Activated CD8-positive, alpha-beta memory T cell treated with anti-CD3 and anti-CD28 coated beads for 1 hour (primary cell): ENCODE data around the gene FAM50A.
"Not testable (repeated sequence)": the region's sequence is repeated elsewhere in the genome, so short reads cannot be mapped to it uniquely, and the experiment has no call there.

Source experiments
- DNase-seq, 2 donors: peaks; one replicate each; pipeline ENCODE4 v3.0.0-alpha.2; 2020; ENCODE audit warnings: low read depth in 1 of 2; ENCODE audit errors: extremely low read depth in 1 of 2

FAM50A gene, protein sequence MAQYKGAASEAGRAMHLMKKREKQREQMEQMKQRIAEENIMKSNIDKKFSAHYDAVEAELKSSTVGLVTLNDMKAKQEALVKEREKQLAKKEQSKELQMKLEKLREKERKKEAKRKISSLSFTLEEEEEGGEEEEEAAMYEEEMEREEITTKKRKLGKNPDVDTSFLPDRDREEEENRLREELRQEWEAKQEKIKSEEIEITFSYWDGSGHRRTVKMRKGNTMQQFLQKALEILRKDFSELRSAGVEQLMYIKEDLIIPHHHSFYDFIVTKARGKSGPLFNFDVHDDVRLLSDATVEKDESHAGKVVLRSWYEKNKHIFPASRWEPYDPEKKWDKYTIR

DNA sequence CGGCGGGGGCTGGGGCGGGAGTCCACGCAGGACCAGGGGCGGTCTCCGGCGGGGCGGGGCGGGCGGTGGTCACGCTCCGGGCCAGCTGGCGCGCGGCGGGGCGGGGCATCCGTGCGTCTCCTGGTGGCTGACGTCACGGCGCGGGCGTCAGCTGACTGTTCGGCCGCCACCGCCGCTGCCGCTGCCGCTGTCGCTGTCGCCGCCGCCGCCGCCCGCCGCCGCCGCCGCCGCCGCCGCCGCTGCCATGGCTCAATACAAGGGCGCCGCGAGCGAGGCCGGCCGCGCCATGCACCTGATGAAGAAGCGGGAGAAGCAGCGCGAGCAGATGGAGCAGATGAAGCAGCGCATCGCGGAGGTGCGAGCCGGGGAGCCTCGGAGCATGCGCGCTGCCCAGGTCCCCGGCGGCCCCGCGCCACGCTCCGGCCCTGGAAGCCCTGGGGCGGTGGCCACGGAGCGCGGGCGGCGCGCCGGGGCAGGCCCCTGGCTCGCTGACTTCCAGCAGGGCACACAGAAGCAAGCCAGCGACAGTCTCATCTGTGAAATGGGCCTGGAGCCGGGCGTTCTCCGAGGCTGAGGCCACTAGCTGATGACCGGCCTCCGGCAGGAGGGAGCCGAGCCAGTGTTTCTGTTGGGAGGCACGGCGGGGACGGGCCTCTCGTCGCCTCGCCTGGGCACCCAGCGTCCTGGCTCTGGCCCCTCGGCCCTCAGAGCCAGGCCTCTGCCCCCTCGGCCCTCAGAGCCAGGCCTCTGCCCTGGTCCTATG lies at the start of gene FAM50A:
TSS of gene FAM50A (plus strand) at position 150 of the 763 bp plus-strand sequence. CDS start at position 245, 95 bp downstream.
- DNase-seq: peak in 1 of 2 donors; percentile 50

DNA sequence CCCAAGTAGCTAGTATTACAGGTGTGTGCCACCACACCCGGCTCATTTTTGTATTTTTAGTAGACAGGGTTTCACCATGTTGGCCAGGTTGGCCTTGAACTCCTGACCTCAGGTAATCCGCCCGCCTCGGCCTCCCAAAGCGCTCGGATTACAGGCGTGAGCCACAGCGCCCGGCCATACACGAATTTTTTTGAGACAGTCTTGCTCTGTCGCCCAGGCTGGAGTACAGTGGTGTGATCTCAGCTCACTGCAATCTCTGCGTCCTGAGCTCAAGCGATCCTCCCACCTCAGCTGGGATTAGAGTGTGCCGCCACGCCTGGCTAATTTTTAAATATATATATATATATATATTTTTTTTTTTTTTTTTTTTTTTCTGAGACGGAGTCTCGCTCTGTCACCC lies 47.6 kb upstream of the FAM50A start:
- not testable (repeated sequence) for DNase-seq

DNA sequence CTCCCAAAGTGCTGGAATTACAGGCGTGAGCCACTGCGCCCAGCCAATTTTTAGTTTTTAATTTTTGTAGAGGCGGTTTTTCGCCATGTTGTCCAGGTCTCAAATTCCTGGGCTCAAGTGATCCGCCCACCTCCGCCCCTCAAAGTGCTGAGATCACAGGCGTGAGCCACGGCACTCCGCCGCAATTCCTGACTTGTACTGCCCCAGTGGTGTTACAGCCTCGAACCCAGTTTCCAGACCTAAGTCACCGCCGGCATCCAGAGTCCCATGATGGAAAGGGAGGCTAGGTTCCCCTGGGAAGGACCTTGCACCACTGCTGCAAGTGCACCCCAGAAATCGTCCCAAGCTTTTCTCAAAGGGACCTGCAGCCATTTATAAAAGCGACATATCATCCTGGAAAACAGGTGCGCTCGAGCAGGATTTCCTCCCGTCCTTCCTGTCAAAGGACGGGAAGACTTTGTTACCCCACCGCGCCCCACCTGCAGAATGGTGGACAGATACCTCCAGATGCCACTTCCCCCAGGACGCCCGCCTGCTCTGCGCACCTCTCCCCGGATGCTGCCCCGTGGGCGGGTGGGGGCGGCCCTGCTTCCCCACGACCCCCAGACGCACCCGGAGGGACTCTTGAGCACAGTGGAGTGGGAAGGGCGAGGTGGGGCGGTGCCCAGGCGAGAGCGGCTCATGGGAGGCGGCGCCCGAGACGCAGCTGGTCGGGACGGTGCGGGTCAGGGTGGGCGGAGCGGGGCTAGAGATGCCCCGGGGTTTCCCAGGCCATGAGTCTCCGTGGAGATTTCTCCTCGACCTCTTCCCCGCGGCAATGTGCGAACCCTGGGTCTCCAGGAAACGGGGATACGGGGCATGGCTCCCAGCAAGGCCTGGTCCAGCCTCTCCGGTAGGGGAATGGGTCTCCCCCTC lies 46.7 kb upstream of the FAM50A start:
- no peak for DNase-seq

DNA sequence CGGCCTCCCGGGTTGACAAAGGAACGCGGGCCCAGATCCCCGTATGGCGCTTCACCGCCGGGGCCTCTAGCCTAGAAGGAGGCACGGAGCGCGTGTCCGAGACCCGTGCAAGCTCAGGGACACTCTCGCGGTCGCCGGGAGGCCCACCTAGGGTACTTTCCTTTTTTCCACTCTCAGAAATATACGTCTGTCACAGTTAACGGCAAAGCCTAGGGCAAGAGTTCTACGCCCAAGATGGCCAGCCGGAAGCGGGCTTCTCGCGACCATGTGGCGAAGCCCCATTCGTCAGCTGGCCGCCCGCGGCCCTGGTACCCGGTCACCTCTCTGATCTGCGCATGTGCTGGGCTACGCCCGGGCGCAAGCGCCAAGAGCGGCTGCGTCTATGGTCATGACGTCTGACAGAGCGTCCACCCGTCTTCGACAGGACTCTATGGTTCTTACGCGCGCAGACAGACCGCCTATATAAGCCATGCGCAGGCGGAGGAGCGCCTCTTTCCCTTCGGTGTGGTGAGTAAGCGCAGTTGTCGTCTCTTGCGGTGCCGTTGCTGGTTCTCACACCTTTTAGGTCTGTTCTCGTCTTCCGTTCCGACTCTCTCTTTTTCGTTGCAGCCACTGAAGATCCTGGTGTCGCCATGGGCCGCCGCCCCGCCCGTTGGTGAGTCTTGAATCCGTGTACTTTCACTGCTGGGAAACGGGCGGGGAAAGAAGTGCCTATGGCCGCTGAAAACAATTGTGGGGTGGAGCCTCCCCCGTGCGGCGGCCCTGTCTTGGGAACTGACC lies 45.9 kb upstream of the FAM50A start, which contains the start of gene RPL10:
TSS of gene RPL10 (plus strand) at position 490 of the 780 bp plus-strand sequence. CDS start at position 633, 143 bp downstream.
- DNase-seq: peak; percentile 69 to 72

DNA sequence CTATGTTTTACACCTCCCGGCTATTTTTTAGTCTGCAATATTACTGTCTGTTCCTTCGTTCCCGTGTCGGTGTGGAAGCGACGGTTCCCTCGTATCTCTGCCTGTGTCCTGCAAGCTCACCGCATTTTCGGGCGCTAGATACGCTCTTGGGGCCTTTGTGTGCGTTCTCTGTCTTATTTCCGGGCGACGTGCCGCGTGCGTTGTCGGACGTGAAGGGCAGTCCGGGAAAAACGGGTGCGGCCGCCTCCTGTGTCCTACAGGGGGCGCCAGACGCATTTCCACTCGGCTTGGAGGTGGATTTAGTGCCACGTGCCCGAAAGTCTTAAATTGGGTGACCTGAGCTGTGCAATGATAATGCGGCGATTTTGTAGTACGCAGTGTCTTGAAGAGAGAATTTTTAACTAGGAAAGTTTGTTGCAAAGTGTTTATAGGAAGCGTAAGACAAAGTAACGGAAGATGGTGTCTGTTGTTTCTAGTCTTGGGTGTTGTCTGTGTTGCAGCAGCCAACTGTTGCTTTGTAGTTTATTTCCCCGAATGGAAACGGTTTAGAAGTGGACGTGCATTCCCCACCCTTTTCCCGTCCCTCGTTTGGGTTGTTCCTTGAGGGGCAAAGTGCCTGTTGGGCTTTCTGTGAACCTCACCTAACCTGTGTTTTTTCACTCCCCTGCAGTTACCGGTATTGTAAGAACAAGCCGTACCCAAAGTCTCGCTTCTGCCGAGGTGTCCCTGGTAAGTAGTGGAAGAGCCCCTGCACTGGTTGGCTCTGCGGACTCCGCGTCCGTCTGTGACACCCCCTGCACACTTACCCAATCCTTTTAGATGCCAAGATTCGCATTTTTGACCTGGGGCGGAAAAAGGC lies 45.0 kb upstream of the FAM50A start:
- peak; percentile 50 to 67 for DNase-seq

DNA sequence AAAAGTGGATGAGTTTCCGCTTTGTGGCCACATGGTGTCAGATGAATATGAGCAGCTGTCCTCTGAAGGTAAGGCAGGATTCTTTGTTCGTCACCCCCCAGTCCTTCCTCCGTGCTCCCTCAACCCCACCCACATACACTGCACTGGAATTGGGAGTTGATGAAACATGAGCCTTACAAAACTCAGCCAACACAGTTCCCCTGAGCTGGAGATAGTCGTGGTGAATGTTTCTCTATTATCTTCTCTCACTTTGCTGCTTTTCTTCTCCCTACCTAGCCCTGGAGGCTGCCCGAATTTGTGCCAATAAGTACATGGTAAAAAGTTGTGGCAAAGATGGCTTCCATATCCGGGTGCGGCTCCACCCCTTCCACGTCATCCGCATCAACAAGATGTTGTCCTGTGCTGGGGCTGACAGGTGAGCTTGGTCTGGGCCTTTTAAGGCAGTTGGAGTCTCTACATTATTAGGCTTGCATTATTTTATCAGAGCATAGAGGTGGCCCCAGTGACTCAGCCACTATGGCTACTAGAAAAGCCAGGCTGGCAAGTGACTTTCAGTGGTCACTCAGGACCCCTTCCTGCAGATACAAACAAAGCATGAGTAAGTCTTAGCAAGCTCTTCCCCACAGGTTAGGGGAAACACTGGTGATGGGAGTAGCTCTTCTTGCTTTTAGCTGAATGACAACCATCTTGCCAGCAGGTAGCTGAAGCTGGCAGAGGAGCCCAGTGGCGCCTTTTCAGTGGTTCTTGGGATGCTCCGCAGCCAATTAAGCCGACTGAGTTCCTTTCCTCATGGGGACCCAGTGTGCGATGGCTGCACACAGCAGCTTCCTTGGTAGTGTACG lies 44.2 kb upstream of the FAM50A start:
- DNase-seq: no peak

DNA sequence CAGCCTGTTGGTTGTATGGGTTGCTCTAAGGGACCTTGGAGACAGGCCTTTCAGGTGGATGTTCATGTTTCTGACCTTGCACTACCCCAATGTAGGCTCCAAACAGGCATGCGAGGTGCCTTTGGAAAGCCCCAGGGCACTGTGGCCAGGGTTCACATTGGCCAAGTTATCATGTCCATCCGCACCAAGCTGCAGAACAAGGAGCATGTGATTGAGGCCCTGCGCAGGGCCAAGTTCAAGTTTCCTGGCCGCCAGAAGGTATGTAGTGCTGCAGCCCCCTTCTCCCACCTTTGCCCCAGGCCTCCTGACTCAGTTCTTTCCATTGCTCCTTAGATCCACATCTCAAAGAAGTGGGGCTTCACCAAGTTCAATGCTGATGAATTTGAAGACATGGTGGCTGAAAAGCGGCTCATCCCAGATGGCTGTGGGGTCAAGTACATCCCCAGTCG lies 43.5 kb upstream of the FAM50A start:
- not testable (repeated sequence) for DNase-seq

DNA sequence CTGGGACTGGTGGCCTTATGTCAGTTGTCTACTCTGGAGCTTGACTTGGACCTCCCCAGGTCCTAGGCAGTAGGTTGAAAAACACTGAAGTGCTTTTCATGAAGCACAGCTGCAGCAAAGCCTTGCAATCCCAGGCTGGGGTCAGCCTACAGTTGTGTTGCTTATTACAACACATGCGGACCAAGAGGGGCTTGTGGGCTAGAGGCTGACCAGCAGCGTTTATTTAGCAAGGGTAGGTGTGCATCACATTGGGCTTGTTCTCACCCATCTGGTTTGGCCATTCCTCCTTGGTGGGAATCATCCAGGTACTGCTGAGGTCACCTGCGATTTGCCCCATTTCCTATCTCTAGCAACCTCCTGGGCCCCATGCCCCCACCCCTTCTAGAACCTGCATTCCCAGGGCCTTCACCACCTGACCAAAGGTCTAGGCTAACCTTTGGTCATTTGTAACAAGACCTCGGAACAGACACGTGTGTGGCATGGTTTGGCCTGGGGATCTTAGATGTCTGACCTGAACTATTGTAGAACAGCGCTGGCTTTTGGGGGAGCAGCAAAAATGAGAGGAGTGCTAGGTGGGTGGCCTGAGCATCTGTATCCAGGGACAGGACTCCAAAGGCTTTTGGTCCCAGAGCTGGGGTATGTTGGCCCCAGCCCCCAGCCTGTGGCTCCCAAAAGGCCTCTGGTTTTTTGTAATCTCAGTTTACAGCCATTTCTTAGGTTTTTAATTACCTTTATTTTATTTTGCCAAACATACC lies 42.7 kb upstream of the FAM50A start:
- DNase-seq: no peak

DNA sequence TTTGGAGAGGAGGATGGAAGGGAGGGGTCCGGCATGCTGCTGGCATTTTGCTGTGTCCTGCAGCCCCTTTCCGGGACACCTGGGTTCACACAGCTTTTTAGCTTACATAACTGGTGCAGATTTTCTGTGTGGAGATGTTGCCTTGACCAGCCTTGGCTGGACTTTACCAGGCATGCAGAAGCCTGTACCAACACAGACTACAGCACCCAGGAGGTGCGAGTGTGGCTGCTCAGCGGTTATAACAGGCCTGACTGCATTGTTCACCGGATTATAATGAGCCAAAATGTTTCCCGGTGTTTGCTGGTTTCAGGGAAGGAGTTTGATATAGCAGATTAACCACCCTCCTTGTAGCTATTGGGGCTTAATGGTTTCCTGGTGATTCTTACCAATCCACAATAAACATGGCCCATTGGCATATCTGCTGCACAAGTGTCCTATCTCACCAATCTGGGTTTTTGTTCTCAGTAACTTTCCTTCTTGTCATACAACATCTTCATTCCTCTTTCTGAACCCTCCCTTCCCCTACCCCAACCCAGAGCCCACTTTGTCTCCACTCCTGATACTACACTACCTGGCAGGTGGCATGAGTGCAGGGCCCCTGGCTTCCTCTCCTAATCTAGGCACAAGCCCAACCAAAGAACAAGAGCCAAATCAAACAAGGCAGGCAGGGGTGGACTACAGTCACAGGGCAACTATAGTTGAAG lies 41.9 kb upstream of the FAM50A start:
- no peak for DNase-seq

DNA sequence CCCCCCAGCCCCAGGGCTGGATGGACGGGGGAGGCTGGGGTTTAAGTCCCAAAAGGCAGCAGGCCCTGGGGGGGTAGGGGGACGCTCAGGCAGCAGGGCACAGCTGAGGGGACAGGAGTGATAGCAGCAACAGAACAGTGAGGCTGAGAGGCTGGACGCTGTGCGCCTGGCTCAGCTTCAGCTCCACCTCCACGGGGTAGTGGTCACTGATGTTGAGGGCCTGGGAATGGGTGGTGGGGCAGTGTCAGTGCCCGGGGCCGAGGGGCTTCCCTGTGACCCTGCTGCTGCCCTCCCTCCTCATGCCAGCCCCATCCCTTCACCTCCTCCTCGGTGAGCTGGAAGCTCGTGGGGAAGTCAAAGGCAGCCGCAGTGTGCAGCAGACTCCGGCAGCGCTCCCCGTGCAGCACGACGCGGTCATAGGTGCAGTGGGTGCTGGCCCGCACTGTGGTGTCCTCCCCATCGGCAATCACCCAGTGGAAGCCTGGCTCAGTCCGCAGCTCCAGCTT lies 41.3 kb upstream of the FAM50A start:
- no peak for DNase-seq

DNA sequence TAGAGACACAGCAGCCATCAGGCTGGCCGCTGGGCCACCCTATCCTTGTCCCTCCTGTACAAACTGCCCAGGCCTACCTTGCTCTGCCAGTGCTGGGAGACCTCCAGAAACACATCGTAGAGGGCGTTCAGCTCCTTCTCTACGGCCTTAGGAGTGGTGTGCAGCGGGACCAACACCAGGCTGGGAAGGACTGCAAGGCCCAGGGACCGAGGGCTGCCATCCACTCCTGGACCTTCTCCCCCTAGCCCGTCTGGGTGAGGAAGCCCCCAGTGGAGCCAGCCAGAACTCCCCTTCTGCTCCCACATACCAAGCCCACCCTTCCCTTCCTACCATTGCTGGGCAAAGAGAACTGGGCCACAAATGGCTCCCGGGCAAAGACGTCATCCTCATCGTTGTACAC lies 40.7 kb upstream of the FAM50A start:
- DNase-seq: no peak

DNA sequence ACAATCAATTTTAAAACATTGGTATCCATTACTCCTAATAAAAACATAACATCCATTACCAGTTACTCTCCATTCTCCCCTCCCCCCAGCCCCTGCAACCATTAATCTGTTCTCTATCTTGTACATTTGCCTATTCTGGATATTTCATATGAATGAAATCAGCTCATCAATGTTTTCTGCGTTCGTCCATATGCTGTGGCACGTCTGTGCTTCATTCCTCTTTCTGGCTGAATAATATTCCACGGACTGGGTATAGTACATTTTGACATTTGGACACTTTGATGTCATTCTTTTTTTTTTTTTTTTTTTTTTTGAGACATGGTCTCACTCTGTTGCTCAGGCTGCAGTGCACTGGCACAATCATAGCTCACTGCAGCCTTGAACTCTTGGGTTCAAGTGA lies 40.1 kb upstream of the FAM50A start:
- no peak for DNase-seq

DNA sequence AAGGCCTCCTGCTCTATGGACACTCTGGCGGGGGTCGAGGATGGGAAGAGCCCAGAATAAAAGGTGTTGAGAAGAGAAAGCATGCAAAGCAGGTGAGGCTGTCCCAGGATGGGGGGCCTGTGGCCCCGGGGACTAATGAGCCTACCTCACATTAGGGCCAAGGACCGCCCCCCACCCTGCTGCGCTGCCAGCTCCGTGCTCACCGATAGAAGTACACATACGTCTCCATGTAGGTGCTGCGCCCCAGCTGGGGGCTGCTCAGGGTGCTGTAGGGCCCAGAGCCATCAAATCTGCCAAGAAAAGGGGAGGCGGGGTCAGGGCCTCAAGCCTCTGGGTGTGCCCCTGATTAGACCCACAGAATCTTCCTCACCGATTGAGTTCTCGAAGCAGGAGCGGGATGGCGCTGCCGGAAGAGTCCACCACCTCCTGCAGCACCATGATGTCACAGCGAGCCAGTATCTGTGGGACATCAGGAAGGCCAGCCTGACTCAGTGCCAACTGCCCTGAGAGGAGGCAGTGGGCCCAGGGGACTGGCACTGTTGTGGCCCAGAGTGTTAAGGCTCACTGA lies 39.2 kb upstream of the FAM50A start:
- DNase-seq: no peak

DNA sequence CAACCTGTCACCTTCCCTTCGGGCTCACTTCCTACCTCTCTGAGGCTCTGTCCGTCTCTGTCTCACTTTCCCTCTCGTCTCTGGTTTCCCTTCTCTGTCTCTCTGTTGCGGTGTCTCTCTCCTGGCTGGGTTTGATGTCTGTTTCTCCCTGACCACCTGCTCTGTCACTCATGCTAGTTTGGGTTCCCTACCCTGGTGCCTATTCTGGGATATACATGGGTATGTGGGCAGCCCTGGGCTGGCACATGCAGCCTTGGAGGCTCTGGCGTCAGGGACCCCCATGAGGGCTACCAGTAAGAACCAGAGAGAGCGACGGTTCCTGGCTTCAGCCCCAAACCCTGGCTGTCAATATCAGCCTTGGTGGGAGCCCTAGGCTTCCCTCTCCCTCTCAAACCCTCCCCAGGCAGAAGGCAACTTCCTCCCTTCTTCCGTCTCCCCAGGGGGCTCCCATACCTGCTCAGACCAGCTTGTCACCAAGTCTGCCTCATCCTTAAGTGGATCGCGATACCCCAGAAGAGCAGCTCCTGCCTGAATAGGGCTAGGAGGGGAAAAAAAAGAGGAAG lies 35.2 kb upstream of the FAM50A start:
- no peak for DNase-seq

DNA sequence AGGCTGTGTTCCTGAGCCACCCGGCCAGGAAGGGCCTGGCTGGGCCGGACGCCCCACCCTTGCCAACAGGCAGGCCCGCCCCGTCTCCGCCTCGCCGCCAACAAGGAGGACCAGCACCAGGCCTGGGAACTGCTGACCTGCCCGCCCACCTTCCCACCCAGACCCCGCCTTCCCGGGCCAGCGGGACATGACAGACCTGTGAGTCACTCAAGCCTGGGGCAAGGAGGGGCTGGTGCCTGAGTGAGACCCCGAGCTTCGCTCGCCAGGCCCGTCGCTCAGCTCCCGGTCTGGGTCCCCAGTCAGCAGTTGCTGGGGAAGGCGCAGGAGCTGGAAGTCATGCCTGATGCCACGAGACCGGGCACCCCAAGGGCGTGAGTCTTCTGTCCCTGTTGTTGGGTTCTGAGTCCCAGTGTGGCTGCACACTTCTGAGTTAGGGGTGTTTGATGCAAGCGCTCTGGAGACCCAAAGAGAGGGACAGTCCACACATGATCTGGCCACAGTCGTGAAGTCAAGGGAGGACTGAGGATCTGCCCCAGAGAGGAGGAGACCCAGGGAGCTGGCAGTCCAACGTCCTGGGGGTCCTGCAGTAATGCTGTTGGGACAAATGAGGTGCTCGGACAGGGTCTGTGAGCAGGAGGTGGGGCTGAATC lies 34.6 kb upstream of the FAM50A start, which contains the start of gene DNASE1L1:
TSS of gene DNASE1L1 (minus strand) at position 33 of the 650 bp plus-strand sequence. CDS start 3,686 bp downstream, outside the sequence.
- DNase-seq: no peak

DNA sequence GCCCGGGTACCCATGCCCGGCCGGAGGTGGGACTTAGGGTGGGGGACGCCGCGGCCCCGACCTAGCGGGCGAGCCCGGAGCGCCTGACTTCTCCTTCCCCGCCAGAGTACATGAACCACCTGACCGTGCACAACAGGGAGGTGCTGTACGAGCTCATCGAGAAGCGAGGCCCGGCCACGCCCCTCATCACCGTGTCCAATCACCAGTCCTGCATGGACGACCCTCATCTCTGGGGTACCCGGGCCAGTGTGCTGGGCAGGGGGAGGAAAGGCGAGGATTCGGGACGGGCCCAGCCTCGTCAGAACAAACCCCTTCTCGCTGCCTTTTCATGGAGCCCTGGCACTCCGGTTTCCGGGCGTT lies 32.0 kb upstream of the FAM50A start:
- peak in 1 of 2 donors; percentile 33 for DNase-seq
